HepG2 (cell line): ENCODE data around the gene RIPOR1. TPM values are rescaled to one million over a fixed set of nuclear protein-coding genes. Genes with fewer than 3 reads are reported as not detected.

Experiments used
- HNRNPUL1 ChIP-seq: fragments of 200-400 bp; formaldehyde crosslinking; IDR thresholded peaks from 2 replicates; pipeline ENCODE4 v1.6.1; 2017; ENCODE audit warnings: low read depth, mild to moderate bottlenecking, low read length, moderate library complexity
- KDM5A ChIP-seq: fragments of 200-600 bp; sonication (generic); IDR thresholded peaks from 2 replicates; pipeline ENCODE4 v1.7.0; 2018; ENCODE audit warnings: antibody characterized with exemption, mild to moderate bottlenecking, low read length, borderline replicate concordance
- MBNL3 ChIP-seq: fragments of 250-450 bp; sonication (Bioruptor Pico); conservative IDR thresholded peaks from 2 replicates; pipeline ENCODE4 v1.8.0; 2022; ENCODE audit warnings: mild to moderate bottlenecking, inconsistent platforms
- NONO ChIP-seq, 2 experiments: fragments of 450-650 bp in 1 of 2; sonication (generic) in 1 of 2; formaldehyde crosslinking in 1 of 2; IDR thresholded peaks in 1 of 2; conservative IDR thresholded peaks in 1 of 2; 2 replicates each; pipeline versions ENCODE4 v1.6.1 to v1.8.0; 2017 to 2022; ENCODE audit warnings: mild to moderate bottlenecking in 1 of 2, missing genetic modification reagents in 1 of 2, moderate library complexity in 1 of 2
- NPAS2 ChIP-seq: sonication (generic); formaldehyde crosslinking; IDR thresholded peaks from 2 replicates; pipeline ENCODE4 v1.8.0; 2022; ENCODE audit warnings: mild to moderate bottlenecking, missing genetic modification reagents, borderline replicate concordance
- PAWR ChIP-seq: sonication (generic); formaldehyde crosslinking; IDR thresholded peaks from 2 replicates; pipeline ENCODE4 v1.4.0; 2020; ENCODE audit warnings: missing genetic modification reagents, mild to moderate bottlenecking, borderline replicate concordance
- POLR2AphosphoS5 ChIP-seq: IDR thresholded peaks from 2 replicates; pipeline ENCODE4 v1.6.1; 2012; ENCODE audit warnings: low read depth, low read length
- POLR2G ChIP-seq: fragments of 200-400 bp; formaldehyde crosslinking; IDR thresholded peaks from 2 replicates; pipeline ENCODE4 v1.6.1; 2018; ENCODE audit warnings: mild to moderate bottlenecking, low read depth, low read length, moderate library complexity
- SAP130 ChIP-seq: IDR thresholded peaks from 2 replicates; pipeline ENCODE4 v1.6.1; 2016; ENCODE audit warnings: low read depth
- SNRNP70 ChIP-seq: fragments of 200-400 bp; formaldehyde crosslinking; IDR thresholded peaks from 2 replicates; pipeline ENCODE4 v1.6.1; 2017; ENCODE audit warnings: mild to moderate bottlenecking, low read depth, low read length, moderate library complexity
- SP1 ChIP-seq, 2 experiments: fragments of 450-650 bp in 1 of 2; sonication (generic) in 1 of 2; formaldehyde crosslinking in 1 of 2; IDR thresholded peaks; 2 replicates each; pipeline versions ENCODE4 v1.4.0 to v1.6.1; 2016 to 2020; ENCODE audit warnings: missing genetic modification reagents in 1 of 2
- SP140L ChIP-seq: sonication (generic); formaldehyde crosslinking; IDR thresholded peaks from 2 replicates; pipeline ENCODE4 v1.4.0; 2020; ENCODE audit warnings: missing genetic modification reagents, borderline replicate concordance
- SRY ChIP-seq: sonication (generic); formaldehyde crosslinking; IDR thresholded peaks from 2 replicates; pipeline ENCODE4 v1.8.0; 2022; ENCODE audit warnings: mild to moderate bottlenecking, missing genetic modification reagents
- ZNF12 ChIP-seq: sonication (generic); formaldehyde crosslinking; IDR thresholded peaks from 2 replicates; pipeline ENCODE4 v1.5.0; 2020; ENCODE audit warnings: missing genetic modification reagents
- ZNF136 ChIP-seq: sonication (generic); formaldehyde crosslinking; IDR thresholded peaks from 2 replicates; pipeline ENCODE4 v1.8.1; 2022; ENCODE audit warnings: low read depth, mild to moderate bottlenecking, moderate library complexity, missing genetic modification reagents
- ZNF207 ChIP-seq: fragments of 450-650 bp; IDR thresholded peaks from 2 replicates; pipeline ENCODE4 v1.6.1; 2016; ENCODE audit warnings: antibody characterized with exemption, borderline replicate concordance
- ZNF256 ChIP-seq: sonication (generic); formaldehyde crosslinking; conservative IDR thresholded peaks from 2 replicates; pipeline ENCODE4 v1.4.0; 2020; ENCODE audit warnings: missing genetic modification reagents
- ZNF296 ChIP-seq: sonication (generic); formaldehyde crosslinking; conservative IDR thresholded peaks from 2 replicates; pipeline ENCODE4 v1.5.0; 2020; ENCODE audit warnings: mild to moderate bottlenecking, missing genetic modification reagents
- ZNF350 ChIP-seq: sonication (generic); formaldehyde crosslinking; IDR thresholded peaks from 2 replicates; pipeline ENCODE4 v1.4.0; 2020; ENCODE audit warnings: mild to moderate bottlenecking, low read depth, missing genetic modification reagents, borderline replicate concordance
- ZNF460 ChIP-seq: sonication (generic); formaldehyde crosslinking; IDR thresholded peaks from 2 replicates; pipeline ENCODE4 v1.5.1; 2020; ENCODE audit warnings: missing genetic modification reagents, mild to moderate bottlenecking, borderline replicate concordance
- ZNF605 ChIP-seq: sonication (generic); formaldehyde crosslinking; IDR thresholded peaks from 2 replicates; pipeline ENCODE4 v1.8.0; 2022; ENCODE audit warnings: mild to moderate bottlenecking, missing genetic modification reagents
- polyA plus RNA-seq, 8 experiments: library from polyadenylated mRNA; depleted of rRNA in 3 of 8; stranded (reverse) in 7 of 8; unstranded in 1 of 8; fragments of >200 nt; fragmentation: Illumina TruSeq in 4 of 8; extraction: Trizol in 4 of 8; gene quantifications; 2 replicates each; pipeline versions ENCODE4 v1.2.1 to v1.2.3, GENCODE V29; 2011 to 2016; ENCODE audit warnings: low read depth in 4 of 8, missing spikeins in 1 of 8, mixed read lengths in 1 of 8; ENCODE audit not compliant: insufficient read depth in 1 of 8
- total RNA-seq, 5 experiments: library from RNA; depleted of rRNA; stranded (reverse); fragments of >200 nt; fragmentation: Illumina TruSeq; extraction: Trizol; gene quantifications; 2 replicates each; pipeline ENCODE4 v1.2.3, GENCODE V29; 2016; ENCODE audit warnings: low read depth in 1 of 5
- TF ChIP-seq, protein P1 (sequence below): sonication (generic); formaldehyde crosslinking; IDR thresholded peaks from 2 replicates; pipeline ENCODE4 v1.8.0; 2022; ENCODE audit warnings: mild to moderate bottlenecking, missing genetic modification reagents; ENCODE audit not compliant: insufficient replicate concordance
- TF ChIP-seq, protein P2 (sequence below): sonication (generic); formaldehyde crosslinking; IDR thresholded peaks from 2 replicates; pipeline ENCODE4 v1.8.0; 2023; ENCODE audit warnings: mild to moderate bottlenecking, missing genetic modification reagents
- TF ChIP-seq, protein P3 (sequence below): sonication (generic); formaldehyde crosslinking; IDR thresholded peaks from 2 replicates; pipeline ENCODE4 v1.8.0; 2022; ENCODE audit warnings: missing genetic modification reagents, mild to moderate bottlenecking, inconsistent platforms, borderline replicate concordance

Gene RIPOR1
- total and polyA plus RNA-seq, 2 of the 13 experiments (the other 11 are each of a cell fraction or from before 2014, with no cell fraction given): 4.6 to 8.1 TPM

DNA sequence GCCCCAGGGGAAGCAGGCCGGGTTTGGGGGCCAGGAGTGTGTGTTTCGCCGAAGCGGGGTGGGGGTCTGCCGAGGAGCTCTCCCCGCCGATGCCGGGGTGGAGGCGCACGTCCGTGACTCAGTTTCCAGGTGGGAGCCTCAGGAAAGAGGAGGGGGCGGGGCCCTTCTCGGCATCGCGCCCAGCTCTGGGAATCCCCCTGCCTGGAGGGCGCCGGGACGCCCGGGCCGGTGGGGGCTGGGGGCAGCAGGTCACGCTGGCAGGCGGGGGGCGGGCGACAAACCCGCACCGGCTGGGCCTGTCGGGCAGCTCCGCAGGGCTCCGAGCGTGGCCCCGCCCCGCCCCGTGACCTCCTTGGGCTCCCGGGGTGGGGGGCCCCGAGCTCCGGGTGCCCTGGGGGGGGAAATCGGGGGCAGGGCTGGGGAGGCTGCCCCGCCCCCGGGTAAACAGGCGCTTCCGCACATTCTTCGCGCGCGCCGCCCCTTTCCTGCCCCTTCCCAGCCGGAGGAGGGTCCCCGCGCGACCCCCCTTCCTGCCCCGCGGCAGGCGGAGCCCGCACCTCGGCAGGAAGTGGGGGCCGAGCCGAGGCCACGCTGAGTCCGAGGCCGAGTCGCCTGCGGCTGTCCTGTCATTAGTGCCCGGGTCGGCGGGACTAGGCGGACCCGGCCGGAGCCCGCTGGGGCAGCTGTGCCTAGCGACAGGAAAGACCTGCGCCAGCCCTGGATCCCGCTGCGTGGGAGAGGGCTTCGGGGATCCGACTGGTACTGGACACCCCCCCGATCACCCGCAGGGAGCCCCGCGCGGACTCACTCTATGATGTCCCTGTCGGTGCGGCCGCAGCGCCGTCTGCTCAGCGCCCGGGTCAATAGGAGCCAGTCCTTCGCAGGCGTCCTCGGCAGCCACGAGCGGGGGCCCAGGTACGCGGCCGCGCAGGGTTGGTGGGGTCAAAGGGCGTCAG is 9.3 kb downstream of the RIPOR1 start (continued):
- TF ChIP-seq ZNF605 (CRISPR knock-in tag): no peak; the same call in 1 of the 2 replicates
- TF ChIP-seq NONO (IDR thresholded peaks at IDR 0.05): no peak
- TF ChIP-seq NONO (CRISPR knock-in tag; conservative IDR thresholded peaks at IDR 0.05): peak; percentile 47
- no peak for TF ChIP-seq SP140L (CRISPR knock-in tag)
- TF ChIP-seq, protein P1, sequence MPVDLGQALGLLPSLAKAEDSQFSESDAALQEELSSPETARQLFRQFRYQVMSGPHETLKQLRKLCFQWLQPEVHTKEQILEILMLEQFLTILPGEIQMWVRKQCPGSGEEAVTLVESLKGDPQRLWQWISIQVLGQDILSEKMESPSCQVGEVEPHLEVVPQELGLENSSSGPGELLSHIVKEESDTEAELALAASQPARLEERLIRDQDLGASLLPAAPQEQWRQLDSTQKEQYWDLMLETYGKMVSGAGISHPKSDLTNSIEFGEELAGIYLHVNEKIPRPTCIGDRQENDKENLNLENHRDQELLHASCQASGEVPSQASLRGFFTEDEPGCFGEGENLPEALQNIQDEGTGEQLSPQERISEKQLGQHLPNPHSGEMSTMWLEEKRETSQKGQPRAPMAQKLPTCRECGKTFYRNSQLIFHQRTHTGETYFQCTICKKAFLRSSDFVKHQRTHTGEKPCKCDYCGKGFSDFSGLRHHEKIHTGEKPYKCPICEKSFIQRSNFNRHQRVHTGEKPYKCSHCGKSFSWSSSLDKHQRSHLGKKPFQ (CRISPR knock-in tag): no peak
- no peak for TF ChIP-seq HNRNPUL1
- TF ChIP-seq POLR2AphosphoS5: no peak
- no peak for TF ChIP-seq ZNF460 (CRISPR knock-in tag)
- no peak for TF ChIP-seq ZNF207
- TF ChIP-seq ZNF136 (CRISPR knock-in tag): no peak
- TF ChIP-seq ZNF12 (CRISPR knock-in tag): no peak
- no peak for TF ChIP-seq SNRNP70
- TF ChIP-seq, protein P2, sequence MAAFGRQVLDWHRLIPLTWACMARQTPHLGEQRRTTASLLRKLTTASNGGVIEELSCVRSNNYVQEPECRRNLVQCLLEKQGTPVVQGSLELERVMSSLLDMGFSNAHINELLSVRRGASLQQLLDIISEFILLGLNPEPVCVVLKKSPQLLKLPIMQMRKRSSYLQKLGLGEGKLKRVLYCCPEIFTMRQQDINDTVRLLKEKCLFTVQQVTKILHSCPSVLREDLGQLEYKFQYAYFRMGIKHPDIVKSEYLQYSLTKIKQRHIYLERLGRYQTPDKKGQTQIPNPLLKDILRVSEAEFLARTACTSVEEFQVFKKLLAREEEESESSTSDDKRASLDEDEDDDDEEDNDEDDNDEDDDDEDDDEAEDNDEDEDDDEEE (CRISPR knock-in tag): no peak
- 0 out of 2 replicates have a peak, but pooled peaks have one; percentile 35 for TF ChIP-seq SRY (CRISPR knock-in tag)
- TF ChIP-seq POLR2G: no peak; the same call in 1 of the 2 replicates
- TF ChIP-seq NPAS2 (CRISPR knock-in tag): no peak
- no peak for TF ChIP-seq MBNL3 (CRISPR knock-in tag)
- TF ChIP-seq KDM5A: no peak
- peak; percentile 47; the same call in 1 of the 2 replicates for TF ChIP-seq ZNF350
- TF ChIP-seq ZNF256: no peak
- no peak for TF ChIP-seq ZNF296
- TF ChIP-seq, protein P3, sequence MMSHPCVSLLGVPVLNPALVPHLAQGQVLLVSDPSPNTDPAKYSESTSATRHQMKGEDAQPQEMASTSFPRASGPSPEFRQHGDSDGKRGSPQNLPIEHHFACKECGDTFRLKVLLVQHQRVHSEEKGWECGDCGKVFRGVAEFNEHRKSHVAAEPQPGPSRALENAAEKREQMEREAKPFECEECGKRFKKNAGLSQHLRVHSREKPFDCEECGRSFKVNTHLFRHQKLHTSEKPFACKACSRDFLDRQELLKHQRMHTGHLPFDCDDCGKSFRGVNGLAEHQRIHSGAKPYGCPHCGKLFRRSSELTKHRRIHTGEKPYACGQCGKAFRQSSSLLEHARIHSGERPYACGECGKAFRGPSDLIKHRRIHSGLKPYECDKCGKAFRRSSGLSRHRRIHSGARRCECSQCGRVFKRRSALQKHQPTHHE: no peak
- TF ChIP-seq PAWR (CRISPR knock-in tag): no peak
- TF ChIP-seq SAP130 (CRISPR knock-in tag): peak; percentile 72
- no peak for TF ChIP-seq SP1 (IDR thresholded peaks at IDR 0.05)
- no peak for TF ChIP-seq SP1 (CRISPR knock-in tag; IDR thresholded peaks at IDR 0.05)
